Transverse colon (tissue), 3 donors: ENCODE results near the gene TMED3.

Experiments used
- CTCF ChIP-seq, 5 experiments: fragments of 200-600 bp in 3 of 5; fragments of 450-650 bp in 2 of 5; sonication (generic) in 3 of 5; IDR thresholded peaks; 1 replicate in 2 of 5; 2 replicates in 3 of 5; pipeline ENCODE4 v1.5.1; 2016 to 2017; ENCODE audit warnings: antibody characterized with exemption in 5 of 5, inconsistent platforms in 3 of 5, mild to moderate bottlenecking in 2 of 5, moderate library complexity in 1 of 5
- POLR2A ChIP-seq: fragments of 450-650 bp; IDR thresholded peaks from one replicate; pipeline ENCODE4 v1.6.1; 2016; ENCODE audit warnings: antibody characterized with exemption, mild to moderate bottlenecking, moderate library complexity

- TF ChIP-seq CTCF (IDR thresholded peaks at IDR 0.05) (no peak), POLR2A (no peak)
Measured at GRCh38 chr15:79315623-79316328, 4.9 kb downstream of the TMED3 start.
